Hepatocyte (in vitro differentiated cells): ENCODE results near the gene TDP2.

Source experiments
- CTCF ChIP-seq: fragments of 200-600 bp; sonication (generic); IDR thresholded peaks from 2 replicates; pipeline ENCODE4 v1.5.1; 2016; ENCODE audit warnings: antibody characterized with exemption, mild to moderate bottlenecking; ENCODE audit not compliant: poor library complexity
- EZH2 ChIP-seq: fragments of 200-600 bp; sonication (generic); IDR thresholded peaks from 2 replicates; pipeline ENCODE4 v1.6.1; 2016; ENCODE audit warnings: antibody characterized with exemption, mild to moderate bottlenecking, borderline replicate concordance

- TF ChIP-seq CTCF (no peak), EZH2 (no peak)
Measured at GRCh38 chr6:24690593-24690992, 23.9 kb upstream of the TDP2 start.
